CD14-positive monocyte (primary cell): Measurements from ENCODE around the gene PUS7. TPM values are rescaled to one million over a fixed set of nuclear protein-coding genes. Genes with fewer than 3 reads are reported as not detected.

Experiments used
- DNase-seq, 3 donors: peaks; one replicate each; pipeline ENCODE4 v3.0.0-alpha.2; 2011 to 2022
- H2AFZ ChIP-seq: 2 replicates; pipeline ENCODE4 v1.6.0; 2012; ENCODE audit warnings: mild to moderate bottlenecking, low read depth, low read length, inconsistent platforms; ENCODE audit not compliant: insufficient read depth, poor library complexity, severe bottlenecking
- H3K27ac ChIP-seq, 2 donors: 1 replicate in 1 of 2; 2 replicates in 1 of 2; pipeline ENCODE4 v1.5.1; 2012 to 2013; ENCODE audit warnings: low read length in 2 of 2, control low read depth in 1 of 2, inconsistent platforms in 1 of 2, low read depth in 1 of 2, mild to moderate bottlenecking in 1 of 2
- H3K27me3 ChIP-seq, 2 donors: one replicate each; pipeline versions ENCODE4 v1.6.0 to v1.6.1; 2011 to 2013; ENCODE audit warnings: low read length in 2 of 2; ENCODE audit not compliant: control insufficient read depth in 2 of 2, insufficient read depth in 2 of 2
- H3K36me3 ChIP-seq, 2 donors: replicated peaks in 1 of 2; 1 replicate in 1 of 2; 2 replicates in 1 of 2; pipeline versions ENCODE4 v1.5.1 to v1.6.1; 2012 to 2013; ENCODE audit warnings: low read length in 2 of 2, control low read depth in 1 of 2, inconsistent platforms in 1 of 2, mild to moderate bottlenecking in 1 of 2; ENCODE audit not compliant: insufficient read depth in 2 of 2, control insufficient read depth in 1 of 2
- H3K4me1 ChIP-seq, 2 donors: 1 replicate in 1 of 2; 2 replicates in 1 of 2; pipeline versions ENCODE4 v1.5.1 to v1.6.1; 2012 to 2013; ENCODE audit warnings: low read length in 2 of 2, control low read depth in 1 of 2, inconsistent platforms in 1 of 2, mild to moderate bottlenecking in 1 of 2, moderate library complexity in 1 of 2; ENCODE audit not compliant: insufficient read depth in 2 of 2, control insufficient read depth in 1 of 2
- H3K4me2 ChIP-seq: replicated peaks from 2 replicates; pipeline ENCODE3; 2012; ENCODE audit warnings: low read length, moderate library complexity, mild to moderate bottlenecking; ENCODE audit not compliant: poor library complexity, severe bottlenecking; ENCODE audit errors: extremely low read depth
- H3K4me3 ChIP-seq, 3 experiments: fragments of 200-600 bp in 1 of 3; sonication (generic) in 1 of 3; replicated peaks in 1 of 3; 1 replicate in 2 of 3; 2 replicates in 1 of 3; pipeline ENCODE4 v1.5.1; 2011 to 2013; ENCODE audit warnings: low read length in 3 of 3, mild to moderate bottlenecking in 3 of 3, control low read depth in 2 of 3, low read depth in 2 of 3, inconsistent platforms in 1 of 3, moderate library complexity in 1 of 3
- H3K79me2 ChIP-seq: 2 replicates; pipeline ENCODE4 v1.6.0; 2012; ENCODE audit warnings: mild to moderate bottlenecking, control low read depth, inconsistent platforms, low read length, moderate library complexity; ENCODE audit not compliant: insufficient read depth
- H3K9ac ChIP-seq: 2 replicates; pipeline ENCODE4 v1.6.0; 2017; ENCODE audit warnings: low read length, mild to moderate bottlenecking; ENCODE audit not compliant: insufficient read depth, poor library complexity, severe bottlenecking
- H3K9me3 ChIP-seq, 2 donors: replicated peaks in 1 of 2; 1 replicate in 1 of 2; 2 replicates in 1 of 2; pipeline versions ENCODE4 v1.5.1 to v1.6.1; 2012 to 2013; ENCODE audit warnings: low read length in 2 of 2, control low read depth in 1 of 2; ENCODE audit not compliant: control insufficient read depth in 1 of 2, insufficient read depth in 1 of 2
- H4K20me1 ChIP-seq: 2 replicates; pipeline ENCODE4 v1.6.0; 2012; ENCODE audit warnings: mild to moderate bottlenecking, low read length, control low read depth, moderate library complexity; ENCODE audit not compliant: insufficient read depth
- H3K27ac Mint-ChIP-seq, 7 donors: one replicate each; pipeline ENCODE4 v1.8.0; 2020; ENCODE audit warnings: mild to moderate bottlenecking in 7 of 7, mixed read lengths in 7 of 7, moderate library complexity in 6 of 7, inconsistent platforms in 2 of 7
- H3K27me3 Mint-ChIP-seq, 3 donors: one replicate each; pipeline ENCODE4 v1.8.0; 2021 to 2022; ENCODE audit warnings: low read depth in 3 of 3, mild to moderate bottlenecking in 3 of 3, mixed read lengths in 3 of 3, moderate library complexity in 3 of 3, inconsistent platforms in 1 of 3
- H3K36me3 Mint-ChIP-seq, 2 donors: one replicate each; pipeline ENCODE4 v1.8.0; 2020; ENCODE audit warnings: mixed read lengths in 2 of 2, inconsistent platforms in 1 of 2, mild to moderate bottlenecking in 1 of 2
- H3K4me1 Mint-ChIP-seq: one replicate; pipeline ENCODE4 v1.8.0; 2020; ENCODE audit warnings: mild to moderate bottlenecking, mixed read lengths
- H3K4me3 Mint-ChIP-seq, 2 donors: one replicate each; pipeline ENCODE4 v1.8.0; 2020; ENCODE audit warnings: mild to moderate bottlenecking in 2 of 2, mixed read lengths in 2 of 2, moderate library complexity in 1 of 2
- H3K9me3 Mint-ChIP-seq, 7 donors: one replicate each; pipeline ENCODE4 v1.8.0; 2020 to 2022; ENCODE audit warnings: mixed read lengths in 7 of 7, mild to moderate bottlenecking in 6 of 7, moderate library complexity in 6 of 7, inconsistent platforms in 2 of 7
- WGBS: methylation state at CpG from one replicate; pipeline ENCODE4 v1.1.5; 2013; ENCODE audit warnings: missing lambda C conversion rate; ENCODE audit not compliant: insufficient coverage; 5-methylcytosine and 5-hydroxymethylcytosine counted together
- intact Hi-C, 2 donors: fragments of 100-400 bp; cut with micrococcal nuclease; formaldehyde crosslinking; loops; one replicate each; pipeline versions ENCODE4 v1.15.0 to v1.15.1; 2023
- polyA plus RNA-seq, 3 donors: library from polyadenylated mRNA; depleted of rRNA in 1 of 3; unstranded in 2 of 3; stranded (reverse) in 1 of 3; fragments of 300-500 nt in 2 of 3; fragments of >200 nt in 1 of 3; fragmentation: Illumina TruSeq in 2 of 3; gene quantifications; 1 replicate in 2 of 3; 2 replicates in 1 of 3; pipeline ENCODE4 v1.2.3, GENCODE V29; 2012 to 2021
- TF ChIP-seq, protein P1 (sequence below): fragments of 200-600 bp; IDR thresholded peaks from one replicate; pipeline ENCODE4 v1.8.0; 2022; ENCODE audit warnings: antibody characterized with exemption, mild to moderate bottlenecking

The PUS7 gene
- polyA plus RNA-seq, 3 donors, result 1.3 to 1.8 (median 1.6) TPM

DNA sequence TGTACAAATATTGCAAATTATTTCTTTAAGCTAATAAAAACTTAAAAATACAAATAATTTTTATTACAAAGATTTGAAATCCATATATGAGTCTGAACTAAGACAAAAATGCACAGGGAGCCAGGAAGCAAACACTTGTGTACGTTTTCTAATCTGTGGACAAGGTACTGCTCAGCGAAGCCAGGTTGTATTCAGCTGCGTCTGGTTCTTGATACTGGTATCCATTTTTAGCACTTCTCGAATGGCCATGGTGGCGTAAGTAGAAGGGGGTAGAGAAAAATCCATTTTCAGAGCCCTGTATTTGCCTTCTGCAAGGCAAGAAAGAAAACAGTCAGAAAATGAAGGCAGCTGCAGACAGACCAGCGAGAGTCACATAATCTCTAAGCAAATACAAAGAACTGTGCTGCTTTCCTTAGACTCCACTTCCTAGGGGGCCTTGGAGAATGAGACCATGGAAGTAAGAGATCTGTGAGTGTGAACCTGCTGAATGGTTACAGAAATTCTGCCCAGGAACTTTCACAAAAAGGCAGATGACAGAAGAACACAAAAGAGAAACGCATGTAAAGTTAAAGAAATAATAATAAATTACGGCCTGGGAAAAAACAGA lies 64.3 kb downstream of the PUS7 start:
- no peaks in the 10 kb centered on the region for H4K20me1 ChIP-seq
- H3K27me3 ChIP-seq, result no peaks in the 10 kb centered on the region
- intact Hi-C loops, result no loop called here
- H3K4me1 Mint-ChIP-seq, result no peaks in the 10 kb centered on the region
- no peak overlapping the region for H3K4me2 ChIP-seq
- no peaks in the 10 kb centered on the region for H3K27me3 Mint-ChIP-seq
- H3K4me3 Mint-ChIP-seq, result no peak overlapping the region
- 100% methylated on average over 4 of the region's 8 CpGs for WGBS
- no peaks in the 10 kb centered on the region for H3K79me2 ChIP-seq
- no peaks in the 10 kb centered on the region for H3K9me3 Mint-ChIP-seq
- H3K9ac ChIP-seq, result no peak overlapping the region
- H3K4me3 ChIP-seq, result no peak overlapping the region
- H3K9me3 ChIP-seq, result no peaks in the 10 kb centered on the region
- H3K36me3 ChIP-seq, result peaks cover 0 to 2% of the 10 kb centered on the region in 2 donors
- peaks cover 0 to 6% of the 10 kb centered on the region in 2 donors for H3K36me3 Mint-ChIP-seq
- no peak overlapping the region for H3K27ac ChIP-seq
- TF ChIP-seq, protein P1, sequence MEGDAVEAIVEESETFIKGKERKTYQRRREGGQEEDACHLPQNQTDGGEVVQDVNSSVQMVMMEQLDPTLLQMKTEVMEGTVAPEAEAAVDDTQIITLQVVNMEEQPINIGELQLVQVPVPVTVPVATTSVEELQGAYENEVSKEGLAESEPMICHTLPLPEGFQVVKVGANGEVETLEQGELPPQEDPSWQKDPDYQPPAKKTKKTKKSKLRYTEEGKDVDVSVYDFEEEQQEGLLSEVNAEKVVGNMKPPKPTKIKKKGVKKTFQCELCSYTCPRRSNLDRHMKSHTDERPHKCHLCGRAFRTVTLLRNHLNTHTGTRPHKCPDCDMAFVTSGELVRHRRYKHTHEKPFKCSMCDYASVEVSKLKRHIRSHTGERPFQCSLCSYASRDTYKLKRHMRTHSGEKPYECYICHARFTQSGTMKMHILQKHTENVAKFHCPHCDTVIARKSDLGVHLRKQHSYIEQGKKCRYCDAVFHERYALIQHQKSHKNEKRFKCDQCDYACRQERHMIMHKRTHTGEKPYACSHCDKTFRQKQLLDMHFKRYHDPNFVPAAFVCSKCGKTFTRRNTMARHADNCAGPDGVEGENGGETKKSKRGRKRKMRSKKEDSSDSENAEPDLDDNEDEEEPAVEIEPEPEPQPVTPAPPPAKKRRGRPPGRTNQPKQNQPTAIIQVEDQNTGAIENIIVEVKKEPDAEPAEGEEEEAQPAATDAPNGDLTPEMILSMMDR, result no peak
- H2AFZ ChIP-seq, result no peak overlapping the region
- DNase-seq, result no peak
- no peak overlapping the region for H3K27ac Mint-ChIP-seq
- H3K4me1 ChIP-seq, result no peaks in the 10 kb centered on the region

DNA sequence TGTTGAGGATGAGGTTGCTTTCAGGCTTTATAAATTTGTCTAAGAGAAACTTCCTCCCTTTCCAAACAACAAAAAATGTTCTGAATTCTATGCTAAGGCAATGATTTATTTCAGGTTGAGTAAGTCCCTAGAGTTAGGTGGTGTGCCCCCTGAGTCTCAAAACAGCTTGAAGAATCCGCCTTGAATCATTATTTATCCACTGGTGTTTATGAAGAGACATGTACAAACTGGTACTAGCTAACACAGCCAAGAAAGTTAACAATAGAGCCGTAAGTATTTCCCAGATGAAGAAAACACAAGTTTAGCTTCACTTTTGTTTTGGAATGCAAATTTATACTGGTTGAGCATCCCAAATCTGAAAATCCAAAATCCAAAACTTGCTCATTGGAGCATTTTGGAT lies 67.2 kb downstream of the PUS7 start:
- Histone ChIP-seq H3K27me3 (no peaks in the 10 kb centered on the region), H3K27ac (no peak overlapping the region), H3K9ac (no peak overlapping the region), H2AFZ (no peak overlapping the region), H4K20me1 (no peaks in the 10 kb centered on the region), H3K36me3 (peaks cover 0 to 2% of the 10 kb centered on the region in 2 donors), H3K4me2 (no peak overlapping the region), H3K9me3 (no peaks in the 10 kb centered on the region), H3K4me1 (no peaks in the 10 kb centered on the region), H3K79me2 (no peaks in the 10 kb centered on the region), H3K4me3 (no peak overlapping the region)
- H3K27ac Mint-ChIP-seq, result no peak overlapping the region
- intact Hi-C loops, result no loop called here
- DNase-seq, result no peak
- peaks cover 0 to 2% (median 0%) of the 10 kb centered on the region in 7 donors for H3K9me3 Mint-ChIP-seq
- no peaks in the 10 kb centered on the region for H3K4me1 Mint-ChIP-seq
- no peaks in the 10 kb centered on the region for H3K27me3 Mint-ChIP-seq
- peaks cover 0 to 6% of the 10 kb centered on the region in 2 donors for H3K36me3 Mint-ChIP-seq
- H3K4me3 Mint-ChIP-seq, result no peak overlapping the region
- TF ChIP-seq, protein P1, result no peak
- no CpG with 5 or more reads among the region's 2 CpGs for WGBS
